Natural killer cell (primary cell): Measurements from ENCODE around the gene M1AP. TPM values are rescaled to one million over a fixed set of nuclear protein-coding genes. Genes with fewer than 3 reads are reported as not detected.

Experiments used
- ATAC-seq, 3 donors: fragments of 150-1000 bp in 2 of 3; fragments of 200-7000 bp in 1 of 3; cut with Tn5 transposase; 1 replicate in 1 of 3; 2 replicates in 2 of 3; pipeline ENCODE4 v1.10.0; 2021; ENCODE audit warnings: mild to moderate bottlenecking in 2 of 3, moderate library complexity in 2 of 3
- DNase-seq, 2 donors: peaks; one replicate each; pipeline versions ENCODE4 v3.0.0 to v3.0.0-alpha.2; 2013 to 2021; ENCODE audit warnings: mixed read lengths in 1 of 2
- H3K27ac ChIP-seq: one replicate; pipeline ENCODE4 v1.5.1; 2013; ENCODE audit warnings: mild to moderate bottlenecking, low read length
- H3K27me3 ChIP-seq: one replicate; pipeline ENCODE4 v1.6.1; 2013; ENCODE audit warnings: low read length; ENCODE audit not compliant: control insufficient read depth, insufficient read depth
- H3K36me3 ChIP-seq: one replicate; pipeline ENCODE4 v1.6.1; 2013; ENCODE audit warnings: low read length; ENCODE audit not compliant: control insufficient read depth, insufficient read depth
- H3K4me1 ChIP-seq: one replicate; pipeline ENCODE4 v1.6.1; 2013; ENCODE audit warnings: low read length; ENCODE audit not compliant: control insufficient read depth, insufficient read depth
- H3K4me3 ChIP-seq: one replicate; pipeline ENCODE4 v1.5.1; 2013; ENCODE audit warnings: low read length
- H3K9me3 ChIP-seq: one replicate; pipeline ENCODE4 v1.6.1; 2013; ENCODE audit warnings: low read length; ENCODE audit not compliant: control insufficient read depth, insufficient read depth
- H3K27ac Mint-ChIP-seq, 2 donors: one replicate each; pipeline ENCODE4 v1.8.0; 2022; ENCODE audit warnings: mild to moderate bottlenecking in 2 of 2, mixed read lengths in 2 of 2, moderate library complexity in 1 of 2
- H3K27me3 Mint-ChIP-seq, 2 donors: one replicate each; pipeline ENCODE4 v1.8.0; 2022; ENCODE audit warnings: low read depth in 2 of 2, mixed read lengths in 2 of 2
- H3K36me3 Mint-ChIP-seq: one replicate; pipeline ENCODE4 v1.8.0; 2022; ENCODE audit warnings: mixed read lengths
- H3K4me1 Mint-ChIP-seq, 2 donors: one replicate each; pipeline ENCODE4 v1.8.0; 2022; ENCODE audit warnings: mixed read lengths in 2 of 2
- H3K4me3 Mint-ChIP-seq: one replicate; pipeline ENCODE4 v1.8.0; 2022; ENCODE audit warnings: mild to moderate bottlenecking, moderate library complexity, mixed read lengths
- H3K9me3 Mint-ChIP-seq, 2 donors: one replicate each; pipeline ENCODE4 v1.8.0; 2022; ENCODE audit warnings: mixed read lengths in 2 of 2
- WGBS: methylation state at CpG from one replicate; pipeline ENCODE4 v1.1.7; 2013; ENCODE audit warnings: missing lambda C conversion rate; ENCODE audit not compliant: insufficient coverage; 5-methylcytosine and 5-hydroxymethylcytosine counted together
- intact Hi-C: fragments of 100-400 bp; cut with micrococcal nuclease; formaldehyde crosslinking; loops from one replicate; pipeline ENCODE4 v1.14.2; 2022
- total RNA-seq, 4 donors: library from RNA; stranded (reverse); fragments of 120-200 nt in 1 of 4; gene quantifications; one replicate each; pipeline versions ENCODE4 v1.2.3 to v1.2.4, GENCODE V29; 2013 to 2022
- TF ChIP-seq, protein P1 (sequence below): fragments of 200-600 bp; IDR thresholded peaks from one replicate; pipeline ENCODE4 v1.8.0; 2022; ENCODE audit warnings: antibody characterized with exemption

The M1AP gene
- total RNA-seq, 3 donors from 2014 or later (not counting 1 experiment from before 2014, with no cell fraction given): not detected

DNA sequence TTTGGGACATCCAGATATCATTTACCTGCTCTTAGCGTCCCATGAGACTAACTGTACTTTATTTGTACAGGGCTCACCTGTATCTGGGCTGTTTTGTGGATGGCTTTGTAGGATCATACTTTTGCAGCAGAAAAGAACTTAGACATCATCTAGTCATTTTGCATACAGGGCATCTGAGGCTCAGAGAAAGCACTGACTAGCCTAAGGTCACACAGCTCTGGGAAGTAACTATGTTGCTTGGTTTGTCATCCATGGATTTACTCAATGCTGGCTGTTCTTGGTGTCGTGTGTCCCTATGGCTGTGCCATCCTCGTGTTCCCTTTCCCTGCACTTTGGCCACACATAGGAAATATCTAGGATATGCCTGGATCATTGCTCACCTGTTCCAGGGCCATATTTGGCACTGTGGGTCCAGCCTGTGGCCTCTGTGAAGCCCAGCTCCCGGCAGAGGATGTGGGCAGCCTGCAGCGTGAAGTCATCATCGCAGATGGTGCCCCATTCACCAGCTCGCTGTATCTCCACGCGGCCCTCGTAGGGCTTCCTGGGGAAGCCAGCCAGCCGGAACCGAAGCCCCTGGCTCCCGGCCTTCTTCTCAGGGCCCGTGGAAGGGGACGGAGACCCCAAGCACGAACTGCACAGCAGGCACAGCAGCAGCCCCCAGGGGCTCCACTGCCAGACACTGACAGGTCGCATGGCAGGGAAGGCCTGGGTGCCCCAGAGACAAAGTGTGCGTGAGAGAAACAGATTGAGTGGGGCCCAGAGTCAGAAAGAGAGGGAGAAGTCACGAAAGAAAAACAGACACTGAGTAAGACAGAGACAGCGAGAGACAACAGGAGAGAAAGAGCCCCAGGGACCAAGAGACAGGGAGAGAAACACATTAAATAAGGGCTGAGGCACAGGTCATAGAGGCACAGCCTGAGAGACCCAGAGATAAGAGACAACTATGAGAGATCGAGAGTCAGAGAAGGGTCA is 95.9 kb downstream of the M1AP start:
- no peak overlapping the region for H3K4me3 ChIP-seq
- peaks cover 21% of the 10 kb centered on the region for H3K27me3 ChIP-seq
- Mint-ChIP-seq H3K36me3 (no peaks in the 10 kb centered on the region), H3K27me3 (peaks cover 35 to 41% of the 10 kb centered on the region in 2 donors), H3K27ac (peak overlapping the region; percentile 2 to 19), H3K9me3 (no peaks in the 10 kb centered on the region), H3K4me1 (peaks cover 11 to 36% of the 10 kb centered on the region in 2 donors), H3K4me3 (peak overlapping the region; percentile 61)
- peaks cover 6% of the 10 kb centered on the region for H3K36me3 ChIP-seq
- intact Hi-C loops: no loop called here
- TF ChIP-seq, protein P1, sequence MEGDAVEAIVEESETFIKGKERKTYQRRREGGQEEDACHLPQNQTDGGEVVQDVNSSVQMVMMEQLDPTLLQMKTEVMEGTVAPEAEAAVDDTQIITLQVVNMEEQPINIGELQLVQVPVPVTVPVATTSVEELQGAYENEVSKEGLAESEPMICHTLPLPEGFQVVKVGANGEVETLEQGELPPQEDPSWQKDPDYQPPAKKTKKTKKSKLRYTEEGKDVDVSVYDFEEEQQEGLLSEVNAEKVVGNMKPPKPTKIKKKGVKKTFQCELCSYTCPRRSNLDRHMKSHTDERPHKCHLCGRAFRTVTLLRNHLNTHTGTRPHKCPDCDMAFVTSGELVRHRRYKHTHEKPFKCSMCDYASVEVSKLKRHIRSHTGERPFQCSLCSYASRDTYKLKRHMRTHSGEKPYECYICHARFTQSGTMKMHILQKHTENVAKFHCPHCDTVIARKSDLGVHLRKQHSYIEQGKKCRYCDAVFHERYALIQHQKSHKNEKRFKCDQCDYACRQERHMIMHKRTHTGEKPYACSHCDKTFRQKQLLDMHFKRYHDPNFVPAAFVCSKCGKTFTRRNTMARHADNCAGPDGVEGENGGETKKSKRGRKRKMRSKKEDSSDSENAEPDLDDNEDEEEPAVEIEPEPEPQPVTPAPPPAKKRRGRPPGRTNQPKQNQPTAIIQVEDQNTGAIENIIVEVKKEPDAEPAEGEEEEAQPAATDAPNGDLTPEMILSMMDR: no peak
- H3K9me3 ChIP-seq: no peaks in the 10 kb centered on the region
- H3K27ac ChIP-seq: no peak overlapping the region
- DNase-seq (no peak), ATAC-seq (no peak)
- H3K4me1 ChIP-seq: peaks cover 38% of the 10 kb centered on the region
- WGBS: 67% methylated on average over 21 of the region's 21 CpGs

DNA sequence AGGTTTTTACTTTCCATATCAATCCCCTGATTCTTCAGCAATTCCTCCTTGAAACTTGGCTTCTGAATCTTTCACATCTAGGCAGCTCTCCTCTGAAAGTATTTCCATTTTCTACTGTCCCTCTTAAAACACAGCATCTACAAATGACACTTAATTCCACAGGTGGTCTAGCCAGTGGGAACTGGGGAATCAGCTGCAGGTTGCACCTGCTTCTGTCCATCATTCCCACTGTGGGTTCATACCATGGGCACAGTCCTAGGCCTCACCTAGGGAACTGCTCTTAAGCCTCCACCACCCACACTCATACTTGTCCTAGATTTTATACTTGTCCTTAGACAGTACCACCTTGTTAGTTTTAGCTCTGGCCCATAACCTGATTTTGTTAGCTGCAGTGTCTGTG is 96.6 kb downstream of the M1AP start:
- Mint-ChIP-seq H3K27ac (no peak overlapping the region), H3K9me3 (no peaks in the 10 kb centered on the region), H3K36me3 (no peaks in the 10 kb centered on the region), H3K4me1 (peaks cover 11 to 30% of the 10 kb centered on the region in 2 donors), H3K27me3 (peaks cover 37 to 45% of the 10 kb centered on the region in 2 donors), H3K4me3 (no peak overlapping the region)
- Histone ChIP-seq H3K4me3 (no peak overlapping the region), H3K27me3 (peaks cover 23% of the 10 kb centered on the region), H3K27ac (no peak overlapping the region), H3K36me3 (peaks cover 3% of the 10 kb centered on the region), H3K4me1 (peaks cover 38% of the 10 kb centered on the region), H3K9me3 (no peaks in the 10 kb centered on the region)
- DNase-seq (no peak), ATAC-seq (no peak)
- TF ChIP-seq, protein P1: no peak
- intact Hi-C loops: no loop called here

DNA sequence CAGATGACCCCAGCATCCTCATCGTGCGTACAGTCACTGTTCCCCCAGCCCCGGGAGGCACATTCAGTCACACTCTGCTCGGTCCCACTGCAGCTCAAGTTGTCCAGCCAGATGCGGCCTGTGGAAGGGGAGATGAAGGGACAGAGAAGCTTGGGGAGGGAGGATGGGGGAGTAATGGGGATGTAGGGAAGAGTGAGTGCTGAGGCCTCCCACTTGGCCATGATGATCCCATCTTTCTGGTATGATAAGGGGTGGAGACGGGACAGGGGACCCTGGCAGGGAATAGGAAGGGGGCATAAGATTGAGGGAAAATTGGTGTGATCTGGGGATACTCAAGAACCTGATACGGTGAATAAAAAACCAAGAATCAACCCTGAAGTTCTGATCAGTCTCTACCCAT is 97.9 kb downstream of the M1AP start:
- Mint-ChIP-seq H3K4me1 (peaks cover 8 to 17% of the 10 kb centered on the region in 2 donors), H3K27me3 (peaks cover 45% of the 10 kb centered on the region in 2 donors), H3K27ac (no peak overlapping the region), H3K9me3 (no peaks in the 10 kb centered on the region), H3K36me3 (no peaks in the 10 kb centered on the region), H3K4me3 (no peak overlapping the region)
- Histone ChIP-seq H3K4me1 (peaks cover 27% of the 10 kb centered on the region), H3K27me3 (peaks cover 23% of the 10 kb centered on the region), H3K4me3 (no peak overlapping the region), H3K36me3 (no peaks in the 10 kb centered on the region), H3K27ac (no peak overlapping the region), H3K9me3 (no peaks in the 10 kb centered on the region)
- TF ChIP-seq, protein P1: no peak
- DNase-seq (no peak), ATAC-seq (no peak)
- intact Hi-C loops: no loop called here
- WGBS: 95% methylated on average over 7 of the region's 7 CpGs
